Measurements from ENCODE around the gene ZNF683.
"Not testable (repeated sequence)": the region's sequence is repeated elsewhere in the genome, so short reads cannot be mapped to it uniquely, and the experiment has no call there.

Gene ZNF683

GRCh38 chr1:26372611-26373010, at the start of gene ZNF683:
ZNF683 (minus strand) TSS chr1:26372750; CDS start chr1:26368571, 4,179 bp downstream.
- not testable (repeated sequence) for H3K4me3 ChIP-seq (ENCODE audit: low read length)

GRCh38 chr1:26419494-26419893, 46.9 kb upstream of the ZNF683 start:
- no peak for TF ChIP-seq ZNF274 (IDR thresholded peaks at IDR 0.05; ENCODE audit: low read depth, low read length)
- no peak overlapping the region for H3K4me3 ChIP-seq (ENCODE audit: low read length)

GRCh38 chr1:26418865-26419349, 46.4 kb upstream of the ZNF683 start:
- H3K4me3 ChIP-seq (ENCODE audit: low read length) = no peak overlapping the region
- TF ChIP-seq ZNF274 (IDR thresholded peaks at IDR 0.05; ENCODE audit: low read depth, low read length) = no peak

GRCh38 chr1:26417111-26417759, 44.7 kb upstream of the ZNF683 start:
- H3K4me3 ChIP-seq (ENCODE audit: low read length) = no peak overlapping the region
- no peak for TF ChIP-seq ZNF274 (IDR thresholded peaks at IDR 0.05; ENCODE audit: low read depth, low read length)

GRCh38 chr1:26413031-26413430, 40.5 kb upstream of the ZNF683 start:
- H3K4me3 ChIP-seq (ENCODE audit: low read length) = no peak overlapping the region
- TF ChIP-seq ZNF274 (IDR thresholded peaks at IDR 0.05; ENCODE audit: low read depth, low read length) = no peak

GRCh38 chr1:26412180-26412840, 39.8 kb upstream of the ZNF683 start:
- no peak overlapping the region for H3K4me3 ChIP-seq (ENCODE audit: low read length)
- no peak for TF ChIP-seq ZNF274 (IDR thresholded peaks at IDR 0.05; ENCODE audit: low read depth, low read length)

- TF ChIP-seq ZNF274 (IDR thresholded peaks at IDR 0.05; ENCODE audit: low read depth, low read length) = no peak
- no peak overlapping the region for H3K4me3 ChIP-seq (ENCODE audit: low read length)
These were observed 39.1 kb upstream of the ZNF683 start for GRCh38 chr1:26411624-26412074.

- TF ChIP-seq ZNF274 (IDR thresholded peaks at IDR 0.05; ENCODE audit: low read depth, low read length) = no peak
- H3K4me3 ChIP-seq (ENCODE audit: low read length) = no peak within 1 kb of the TSS
These were observed 38.4 kb upstream of the ZNF683 start, which contains the start of gene LIN28A for GRCh38 chr1:26410706-26411623. LIN28A (plus strand) TSS chr1:26410817; CDS start chr1:26410892, 75 bp downstream.

- no peak overlapping the region for H3K4me3 ChIP-seq (ENCODE audit: low read length)
These were observed 36.7 kb upstream of the ZNF683 start for GRCh38 chr1:26409191-26409807.

GRCh38 chr1:26408604-26409003, 36.1 kb upstream of the ZNF683 start:
- no peak for TF ChIP-seq ZNF274 (IDR thresholded peaks at IDR 0.05; ENCODE audit: low read depth, low read length)
- H3K4me3 ChIP-seq (ENCODE audit: low read length) = no peak overlapping the region

More at GRCh38 chr1:26409191-26409807, 36.7 kb upstream of the ZNF683 start:
- TF ChIP-seq ZNF274 (IDR thresholded peaks at IDR 0.05; ENCODE audit: low read depth, low read length) = no peak

- no peak overlapping the region for H3K4me3 ChIP-seq (ENCODE audit: low read length)
- no peak for TF ChIP-seq ZNF274 (IDR thresholded peaks at IDR 0.05; ENCODE audit: low read depth, low read length)
These were observed 32.8 kb upstream of the ZNF683 start for GRCh38 chr1:26405281-26405915.

GRCh38 chr1:26404641-26405040, 32.1 kb upstream of the ZNF683 start:
- TF ChIP-seq ZNF274 (IDR thresholded peaks at IDR 0.05; ENCODE audit: low read depth, low read length) = no peak
- no peak overlapping the region for H3K4me3 ChIP-seq (ENCODE audit: low read length)

GRCh38 chr1:26403656-26404055, 31.1 kb upstream of the ZNF683 start:
- no peak overlapping the region for H3K4me3 ChIP-seq (ENCODE audit: low read length)
- no peak for TF ChIP-seq ZNF274 (IDR thresholded peaks at IDR 0.05; ENCODE audit: low read depth, low read length)

Measured in GM08714 (cell line).